ENCODE measurements around the gene SCYGR1. TPM values are rescaled to one million over a fixed set of nuclear protein-coding genes. Genes with fewer than 3 reads are reported as not detected.
A peak's percentile ranks its signal among the peaks of the same experiment; 100 is the strongest.

Gene SCYGR1
- total and polyA plus RNA-seq, 2 of the 13 experiments (the other 11 are each of a cell fraction or from before 2014, with no cell fraction given) = not detected

DNA sequence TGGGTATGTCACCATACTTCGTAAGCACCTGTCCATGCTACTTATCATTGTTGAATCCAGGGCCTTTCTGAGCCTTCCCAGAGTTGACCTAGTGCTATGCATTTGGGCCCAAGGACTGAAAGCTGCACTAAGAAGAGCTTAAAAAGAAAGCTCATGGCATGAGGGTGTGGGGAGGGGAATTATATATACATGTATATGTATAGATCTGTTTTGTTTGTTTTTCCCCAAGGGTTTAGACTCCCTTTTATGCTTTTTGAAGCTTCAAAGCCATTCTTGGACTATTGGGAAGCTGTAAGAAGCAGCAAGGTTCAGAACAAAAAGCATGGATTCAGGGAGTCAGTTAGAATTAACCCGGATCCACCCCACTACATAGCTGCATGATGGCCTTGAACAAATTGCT, 39.4 kb downstream of the SCYGR1 start:
- in situ Hi-C loops (cut with HindIII; ENCODE audit: extremely low pct_ligation_motif_present, low pct_unique_long_range_greater_than_20kb) (no loop called here), intact Hi-C loops (cut with micrococcal nuclease; ENCODE audit: unreplicated experiment) (loop anchor here (10.0 kb wide), 1 partner anchor 126 kb away; the partner anchor contains the start of gene AGFG1)
- TF ChIP-seq, protein P1, sequence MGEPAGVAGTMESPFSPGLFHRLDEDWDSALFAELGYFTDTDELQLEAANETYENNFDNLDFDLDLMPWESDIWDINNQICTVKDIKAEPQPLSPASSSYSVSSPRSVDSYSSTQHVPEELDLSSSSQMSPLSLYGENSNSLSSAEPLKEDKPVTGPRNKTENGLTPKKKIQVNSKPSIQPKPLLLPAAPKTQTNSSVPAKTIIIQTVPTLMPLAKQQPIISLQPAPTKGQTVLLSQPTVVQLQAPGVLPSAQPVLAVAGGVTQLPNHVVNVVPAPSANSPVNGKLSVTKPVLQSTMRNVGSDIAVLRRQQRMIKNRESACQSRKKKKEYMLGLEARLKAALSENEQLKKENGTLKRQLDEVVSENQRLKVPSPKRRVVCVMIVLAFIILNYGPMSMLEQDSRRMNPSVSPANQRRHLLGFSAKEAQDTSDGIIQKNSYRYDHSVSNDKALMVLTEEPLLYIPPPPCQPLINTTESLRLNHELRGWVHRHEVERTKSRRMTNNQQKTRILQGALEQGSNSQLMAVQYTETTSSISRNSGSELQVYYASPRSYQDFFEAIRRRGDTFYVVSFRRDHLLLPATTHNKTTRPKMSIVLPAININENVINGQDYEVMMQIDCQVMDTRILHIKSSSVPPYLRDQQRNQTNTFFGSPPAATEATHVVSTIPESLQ (CRISPR knock-in tag; conservative IDR thresholded peaks at IDR 0.05) = no peak
- TF ChIP-seq SRF (IDR thresholded peaks at IDR 0.05; ENCODE audit: low read depth, low read length) (no peak), ZFP82 (CRISPR knock-in tag; IDR thresholded peaks at IDR 0.05; ENCODE audit: borderline replicate concordance) (no peak)
- TF ChIP-seq, protein P2, sequence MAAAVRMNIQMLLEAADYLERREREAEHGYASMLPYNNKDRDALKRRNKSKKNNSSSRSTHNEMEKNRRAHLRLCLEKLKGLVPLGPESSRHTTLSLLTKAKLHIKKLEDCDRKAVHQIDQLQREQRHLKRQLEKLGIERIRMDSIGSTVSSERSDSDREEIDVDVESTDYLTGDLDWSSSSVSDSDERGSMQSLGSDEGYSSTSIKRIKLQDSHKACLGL (CRISPR knock-in tag; IDR thresholded peaks at IDR 0.05) = no peak
- no TSS peak for BruUV-seq (replicated peaks)
- CTCF ChIA-PET (ENCODE audit: low intra/inter-chr PET ratio, low total read pairs) = no interaction called here
- Histone ChIP-seq H4K20me1 (ENCODE audit: insufficient read depth, low read length) (no peaks in the 10 kb centered on the region), H3K27ac (ENCODE audit: extremely low read length, insufficient read depth, low read length) (no peak overlapping the region), H3K9me3 (ENCODE audit: low read length) (no peaks in the 10 kb centered on the region), H2AFZ (ENCODE audit: low read length) (no peak overlapping the region), H3K4me3 (replicated peaks in 1 of 3; ENCODE audit: insufficient read depth in 1 of 3, low read depth in 2 of 3, low read length in 3 of 3) (no peak overlapping the region), H3K4me1 (ENCODE audit: insufficient read depth, low read length) (no peaks in the 10 kb centered on the region), H3K79me2 (ENCODE audit: insufficient read depth, low read length) (no peaks in the 10 kb centered on the region), H3K36me3 (replicated peaks in 1 of 2; ENCODE audit: control insufficient read depth in 1 of 2, insufficient read depth in 2 of 2, low read length in 2 of 2) (peaks cover 6 to 50% of the 10 kb centered on the region in 2 experiments), H3K4me2 (ENCODE audit: low read depth, low read length) (no peak overlapping the region), H3K9ac (ENCODE audit: insufficient read depth, low read depth, low read length) (no peak overlapping the region), H3K27me3 (ENCODE audit: control insufficient read depth in 1 of 2, insufficient read depth in 2 of 2, low read length in 2 of 2) (no peaks in the 10 kb centered on the region)
- POLR2A ChIA-PET = interaction anchor here (1.2 to 2.0 kb wide), 2 partner anchors 9 to 12 kb away, joined by 4 to 11 read pairs; no protein-coding TSS in a partner anchor
- ATAC-seq (no peak), DNase-seq (ENCODE audit: low spot score) (no peak), FAIRE-seq (no peak)
- WGBS (ENCODE audit: low lambda C conversion rate) = 98% methylated on average over 2 of the region's 2 CpGs

DNA sequence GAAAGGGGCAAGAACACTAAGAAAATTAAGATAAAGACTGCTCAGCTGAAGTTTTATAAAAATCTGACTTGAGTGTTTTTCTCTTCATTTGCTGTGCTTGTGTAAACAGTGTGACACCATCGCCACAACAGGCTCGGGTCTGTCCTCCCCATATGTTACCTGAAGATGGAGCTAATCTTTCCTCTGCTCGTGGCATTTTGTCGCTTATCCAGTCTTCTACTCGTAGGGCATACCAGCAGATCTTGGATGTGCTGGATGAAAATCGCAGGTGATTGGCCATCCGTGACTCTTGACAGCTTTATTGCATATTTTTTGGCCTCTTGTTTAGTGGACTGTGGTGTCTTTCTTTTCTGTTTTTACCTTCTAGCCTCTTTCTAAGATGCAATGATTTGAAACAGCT, 40.6 kb downstream of the SCYGR1 start:
- 92% methylated on average over 7 of the region's 7 CpGs for WGBS (ENCODE audit: low lambda C conversion rate)
- Histone ChIP-seq H4K20me1 (ENCODE audit: insufficient read depth, low read length) (no peaks in the 10 kb centered on the region), H3K4me2 (ENCODE audit: low read depth, low read length) (no peak overlapping the region), H3K27me3 (ENCODE audit: control insufficient read depth in 1 of 2, insufficient read depth in 2 of 2, low read length in 2 of 2) (no peaks in the 10 kb centered on the region), H3K36me3 (replicated peaks in 1 of 2; ENCODE audit: control insufficient read depth in 1 of 2, insufficient read depth in 2 of 2, low read length in 2 of 2) (peaks cover 8 to 51% of the 10 kb centered on the region in 2 experiments), H3K4me3 (replicated peaks in 1 of 3; ENCODE audit: insufficient read depth in 1 of 3, low read depth in 2 of 3, low read length in 3 of 3) (no peak overlapping the region), H3K9ac (ENCODE audit: insufficient read depth, low read depth, low read length) (no peak overlapping the region), H3K27ac (ENCODE audit: extremely low read length, insufficient read depth, low read length) (no peak overlapping the region), H3K79me2 (ENCODE audit: insufficient read depth, low read length) (no peaks in the 10 kb centered on the region), H3K4me1 (ENCODE audit: insufficient read depth, low read length) (no peaks in the 10 kb centered on the region), H3K9me3 (ENCODE audit: low read length) (no peaks in the 10 kb centered on the region), H2AFZ (ENCODE audit: low read length) (no peak overlapping the region)
- BruUV-seq (replicated peaks) = no TSS peak
- intact Hi-C loops (cut with micrococcal nuclease; ENCODE audit: unreplicated experiment) = loop anchor here (10.0 kb wide), 1 partner anchor 128 kb away; the partner anchor contains the start of gene AGFG1
- CTCF ChIA-PET (ENCODE audit: low intra/inter-chr PET ratio, low total read pairs) = no interaction called here
- DNase-seq (ENCODE audit: low spot score) (no peak), ATAC-seq (peak; percentile 50; the same call in 2 of the 3 replicates), FAIRE-seq (no peak)
- in situ Hi-C loops (cut with HindIII; ENCODE audit: extremely low pct_ligation_motif_present, low pct_unique_long_range_greater_than_20kb) = no loop called here
- POLR2A ChIA-PET = interaction anchor here (0.6 to 2.0 kb wide), 2 partner anchors 8 to 19 kb away, joined by 3 to 11 read pairs; no protein-coding TSS in a partner anchor
- TF ChIP-seq, protein P3, sequence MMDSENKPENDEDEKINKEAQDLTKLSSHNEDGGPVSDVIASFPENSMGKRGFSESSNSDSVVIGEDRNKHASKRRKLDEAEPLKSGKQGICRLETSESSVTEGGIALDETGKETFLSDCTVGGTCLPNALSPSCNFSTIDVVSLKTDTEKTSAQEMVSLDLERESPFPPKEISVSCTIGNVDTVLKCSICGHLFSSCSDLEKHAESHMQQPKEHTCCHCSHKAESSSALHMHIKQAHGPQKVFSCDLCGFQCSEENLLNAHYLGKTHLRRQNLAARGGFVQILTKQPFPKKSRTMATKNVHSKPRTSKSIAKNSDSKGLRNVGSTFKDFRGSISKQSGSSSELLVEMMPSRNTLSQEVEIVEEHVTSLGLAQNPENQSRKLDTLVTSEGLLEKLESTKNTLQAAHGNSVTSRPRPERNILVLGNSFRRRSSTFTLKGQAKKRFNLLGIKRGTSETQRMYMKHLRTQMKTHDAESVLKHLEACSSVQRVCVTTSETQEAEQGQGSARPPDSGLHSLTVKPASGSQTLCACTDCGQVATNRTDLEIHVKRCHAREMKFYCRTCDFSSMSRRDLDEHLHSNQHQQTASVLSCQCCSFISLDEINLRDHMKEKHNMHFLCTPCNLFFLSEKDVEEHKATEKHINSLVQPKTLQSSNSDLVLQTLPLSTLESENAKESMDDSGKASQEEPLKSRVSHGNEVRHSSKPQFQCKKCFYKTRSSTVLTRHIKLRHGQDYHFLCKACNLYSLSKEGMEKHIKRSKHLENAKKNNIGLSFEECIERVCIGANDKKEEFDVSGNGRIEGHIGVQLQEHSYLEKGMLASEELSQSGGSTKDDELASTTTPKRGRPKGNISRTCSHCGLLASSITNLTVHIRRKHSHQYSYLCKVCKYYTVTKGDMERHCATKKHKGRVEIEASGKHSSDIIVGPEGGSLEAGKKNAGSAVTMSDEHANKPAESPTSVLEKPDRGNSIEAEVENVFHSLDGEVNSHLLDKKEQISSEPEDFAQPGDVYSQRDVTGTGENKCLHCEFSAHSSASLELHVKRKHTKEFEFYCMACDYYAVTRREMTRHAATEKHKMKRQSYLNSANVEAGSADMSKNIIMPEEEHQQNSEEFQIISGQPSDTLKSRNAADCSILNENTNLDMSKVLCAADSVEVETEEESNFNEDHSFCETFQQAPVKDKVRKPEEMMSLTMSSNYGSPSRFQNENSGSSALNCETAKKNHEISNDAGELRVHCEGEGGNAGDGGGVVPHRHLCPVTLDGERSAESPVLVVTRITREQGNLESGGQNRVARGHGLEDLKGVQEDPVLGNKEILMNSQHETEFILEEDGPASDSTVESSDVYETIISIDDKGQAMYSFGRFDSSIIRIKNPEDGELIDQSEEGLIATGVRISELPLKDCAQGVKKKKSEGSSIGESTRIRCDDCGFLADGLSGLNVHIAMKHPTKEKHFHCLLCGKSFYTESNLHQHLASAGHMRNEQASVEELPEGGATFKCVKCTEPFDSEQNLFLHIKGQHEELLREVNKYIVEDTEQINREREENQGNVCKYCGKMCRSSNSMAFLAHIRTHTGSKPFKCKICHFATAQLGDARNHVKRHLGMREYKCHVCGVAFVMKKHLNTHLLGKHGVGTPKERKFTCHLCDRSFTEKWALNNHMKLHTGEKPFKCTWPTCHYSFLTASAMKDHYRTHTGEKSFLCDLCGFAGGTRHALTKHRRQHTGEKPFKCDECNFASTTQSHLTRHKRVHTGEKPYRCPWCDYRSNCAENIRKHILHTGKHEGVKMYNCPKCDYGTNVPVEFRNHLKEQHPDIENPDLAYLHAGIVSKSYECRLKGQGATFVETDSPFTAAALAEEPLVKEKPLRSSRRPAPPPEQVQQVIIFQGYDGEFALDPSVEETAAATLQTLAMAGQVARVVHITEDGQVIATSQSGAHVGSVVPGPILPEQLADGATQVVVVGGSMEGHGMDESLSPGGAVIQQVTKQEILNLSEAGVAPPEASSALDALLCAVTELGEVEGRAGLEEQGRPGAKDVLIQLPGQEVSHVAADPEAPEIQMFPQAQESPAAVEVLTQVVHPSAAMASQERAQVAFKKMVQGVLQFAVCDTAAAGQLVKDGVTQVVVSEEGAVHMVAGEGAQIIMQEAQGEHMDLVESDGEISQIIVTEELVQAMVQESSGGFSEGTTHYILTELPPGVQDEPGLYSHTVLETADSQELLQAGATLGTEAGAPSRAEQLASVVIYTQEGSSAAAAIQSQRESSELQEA (CRISPR knock-in tag; IDR thresholded peaks at IDR 0.05; ENCODE audit: not compliant biosample characterization) = no peak
- peak; percentile 34 for TF ChIP-seq HNRNPK (IDR thresholded peaks at IDR 0.05; ENCODE audit: low read depth, low read length, poor library complexity, severe bottlenecking)

All from HepG2 (cell line).